Measurements from ENCODE around the gene RLBP1. TPM values are rescaled to one million over a fixed set of nuclear protein-coding genes. Genes with fewer than 3 reads are reported as not detected.
A peak's percentile ranks its signal among the peaks of the same experiment; 100 is the strongest.

Gene RLBP1
- total RNA-seq, 4 donors from 2014 or later, result not detected

DNA sequence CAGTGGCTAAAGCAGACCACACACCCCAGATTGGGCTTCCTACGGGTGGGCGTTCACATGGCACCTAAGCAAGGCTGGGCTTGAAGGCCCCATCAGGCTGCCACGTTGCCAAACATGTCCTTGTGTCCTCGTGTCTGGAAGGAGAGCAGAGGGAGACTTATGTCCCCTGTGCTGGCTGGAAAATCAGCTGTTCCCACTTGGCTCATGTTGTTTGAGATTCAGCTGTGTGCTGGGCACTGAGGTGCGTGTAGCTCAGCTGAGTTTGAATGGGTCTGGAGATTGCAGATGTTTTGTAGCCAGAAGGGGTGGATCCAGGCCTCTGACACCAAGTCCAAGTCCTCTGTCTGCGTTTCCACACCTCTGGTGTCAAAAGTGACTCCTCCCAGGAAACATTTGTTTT is 34.6 kb downstream of the RLBP1 start:
- TF ChIP-seq POLR2A (IDR thresholded peaks at IDR 0.05) (no peak), CTCF (IDR thresholded peaks at IDR 0.05) (no peak)
- peak in 1 of 3 donors; percentile 22 for DNase-seq
- no peaks in the 10 kb centered on the region for H3K27me3 ChIP-seq
- no peak overlapping the region for H3K4me3 ChIP-seq
- H3K27ac ChIP-seq, result no peak overlapping the region
- peaks cover 0 to 65% (median 0%) of the 10 kb centered on the region in 3 donors for H3K36me3 ChIP-seq
- H3K9me3 ChIP-seq, result no peaks in the 10 kb centered on the region
- H3K4me1 ChIP-seq, result no peaks in the 10 kb centered on the region

DNA sequence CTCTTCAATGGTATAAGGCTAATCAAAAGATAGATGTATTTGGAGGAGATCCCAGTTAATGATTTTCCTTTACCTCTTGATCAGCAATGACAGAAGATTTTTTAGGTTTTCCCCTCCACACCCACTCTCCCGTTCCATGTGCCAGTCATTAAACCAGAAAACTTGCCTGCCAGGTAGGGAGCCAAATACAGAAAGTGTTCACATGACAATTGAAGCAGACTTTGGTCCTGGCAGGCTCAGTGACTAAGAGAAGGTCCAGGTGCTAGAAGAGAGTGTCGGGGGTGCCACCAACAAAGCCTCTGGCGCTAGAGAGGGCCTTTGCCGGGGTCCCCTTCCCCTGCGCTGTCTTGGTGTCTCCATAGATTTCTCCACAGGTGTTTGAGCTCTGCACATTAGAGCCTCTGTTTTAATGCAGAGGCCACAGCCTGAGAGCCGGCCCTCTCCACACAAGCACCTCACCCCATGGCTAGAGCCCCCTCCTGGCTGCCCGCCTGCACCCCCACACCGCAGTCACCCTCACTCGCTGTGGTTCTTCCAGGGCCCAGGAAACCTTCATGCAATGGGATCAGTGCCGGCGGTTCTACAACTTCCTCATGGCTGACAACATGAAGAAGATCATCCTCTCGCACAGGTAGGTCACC is 36.4 kb downstream of the RLBP1 start:
- Histone ChIP-seq H3K36me3 (peaks cover 0 to 60% (median 0%) of the 10 kb centered on the region in 3 donors), H3K9me3 (no peaks in the 10 kb centered on the region), H3K27ac (no peak overlapping the region), H3K4me3 (no peak overlapping the region), H3K4me1 (no peaks in the 10 kb centered on the region), H3K27me3 (no peaks in the 10 kb centered on the region)
- peak in 1 of 3 donors; percentile 41 for DNase-seq
- no peak for TF ChIP-seq CTCF (IDR thresholded peaks at IDR 0.05)
- TF ChIP-seq POLR2A (IDR thresholded peaks at IDR 0.05), result no peak

DNA sequence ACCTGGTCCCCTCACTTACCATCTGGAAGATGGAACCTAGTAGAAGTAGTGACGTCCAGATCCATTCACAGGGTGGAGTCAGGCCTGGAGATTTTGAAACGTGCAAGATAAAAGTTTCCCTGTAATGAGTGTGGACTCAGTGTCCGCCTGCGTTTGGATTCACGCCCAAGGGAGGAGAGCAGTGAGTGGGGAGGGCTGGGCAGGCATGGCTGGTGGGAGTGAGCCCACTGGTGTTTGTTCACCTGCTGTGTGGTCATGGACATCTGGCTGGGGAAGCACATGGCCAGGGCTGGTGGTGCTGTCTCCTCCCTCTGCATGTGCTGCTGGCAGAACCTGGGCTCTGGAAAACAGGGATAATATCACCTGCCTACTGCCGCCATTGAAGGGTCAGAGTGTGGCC is 37.0 kb downstream of the RLBP1 start:
- Histone ChIP-seq H3K27ac (no peak overlapping the region), H3K4me1 (no peaks in the 10 kb centered on the region), H3K27me3 (no peaks in the 10 kb centered on the region), H3K9me3 (no peaks in the 10 kb centered on the region), H3K4me3 (no peak overlapping the region), H3K36me3 (peaks cover 0 to 60% (median 0%) of the 10 kb centered on the region in 3 donors)
- TF ChIP-seq CTCF (IDR thresholded peaks at IDR 0.05), result no peak
- no peak for TF ChIP-seq POLR2A (IDR thresholded peaks at IDR 0.05)
- peak in 1 of 3 donors; percentile 48 for DNase-seq

DNA sequence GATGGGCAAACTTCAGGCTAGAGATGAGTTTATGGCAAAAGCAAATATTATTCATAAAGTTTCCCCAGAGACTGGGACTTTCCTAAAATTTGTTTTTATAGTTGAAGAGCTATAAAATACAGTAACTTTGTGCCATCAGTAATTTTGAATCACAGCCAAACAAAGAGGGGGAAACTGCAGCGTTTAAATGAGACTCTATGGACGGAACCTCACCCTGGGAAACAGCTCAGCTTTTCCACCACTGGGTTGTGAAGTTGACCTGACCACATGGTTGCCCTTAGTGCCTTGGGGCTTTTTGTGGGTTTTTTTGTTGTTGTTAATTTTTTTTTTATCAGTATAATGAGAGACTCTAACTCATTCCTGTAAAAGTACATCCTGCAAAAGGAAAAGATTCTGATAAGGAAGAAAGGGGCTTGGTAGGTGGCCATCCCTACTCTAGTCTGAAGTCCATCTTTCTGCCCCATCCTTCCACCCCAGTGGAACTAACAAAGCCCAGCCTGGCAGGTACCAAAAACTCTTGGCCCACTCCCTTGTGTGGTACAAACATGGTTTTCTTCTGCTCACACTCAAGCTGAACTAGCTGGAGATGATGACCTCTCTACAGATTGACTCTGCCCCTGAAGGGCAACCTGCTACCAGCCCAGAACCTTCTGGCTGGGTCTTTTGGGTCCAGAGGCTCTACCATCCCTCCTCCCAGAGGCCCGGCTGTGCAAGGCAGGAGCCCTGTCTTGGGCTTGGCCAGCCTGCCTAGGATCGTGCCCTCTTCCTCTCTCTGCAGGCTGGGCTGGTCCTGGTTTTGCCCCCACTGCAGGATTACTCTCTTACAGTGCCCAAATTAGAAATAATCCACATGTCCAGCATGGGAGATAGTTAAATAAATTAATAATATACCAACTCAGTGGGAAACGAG is 41.2 kb downstream of the RLBP1 start:
- no peak for TF ChIP-seq CTCF (IDR thresholded peaks at IDR 0.05)
- TF ChIP-seq POLR2A (IDR thresholded peaks at IDR 0.05), result no peak
- no peaks in the 10 kb centered on the region for H3K9me3 ChIP-seq
- no peak overlapping the region for H3K4me3 ChIP-seq
- no peak overlapping the region for H3K27ac ChIP-seq
- DNase-seq, result no peak
- H3K27me3 ChIP-seq, result no peaks in the 10 kb centered on the region
- no peaks in the 10 kb centered on the region for H3K4me1 ChIP-seq
- H3K36me3 ChIP-seq, result peaks cover 0 to 61% (median 0%) of the 10 kb centered on the region in 3 donors

DNA sequence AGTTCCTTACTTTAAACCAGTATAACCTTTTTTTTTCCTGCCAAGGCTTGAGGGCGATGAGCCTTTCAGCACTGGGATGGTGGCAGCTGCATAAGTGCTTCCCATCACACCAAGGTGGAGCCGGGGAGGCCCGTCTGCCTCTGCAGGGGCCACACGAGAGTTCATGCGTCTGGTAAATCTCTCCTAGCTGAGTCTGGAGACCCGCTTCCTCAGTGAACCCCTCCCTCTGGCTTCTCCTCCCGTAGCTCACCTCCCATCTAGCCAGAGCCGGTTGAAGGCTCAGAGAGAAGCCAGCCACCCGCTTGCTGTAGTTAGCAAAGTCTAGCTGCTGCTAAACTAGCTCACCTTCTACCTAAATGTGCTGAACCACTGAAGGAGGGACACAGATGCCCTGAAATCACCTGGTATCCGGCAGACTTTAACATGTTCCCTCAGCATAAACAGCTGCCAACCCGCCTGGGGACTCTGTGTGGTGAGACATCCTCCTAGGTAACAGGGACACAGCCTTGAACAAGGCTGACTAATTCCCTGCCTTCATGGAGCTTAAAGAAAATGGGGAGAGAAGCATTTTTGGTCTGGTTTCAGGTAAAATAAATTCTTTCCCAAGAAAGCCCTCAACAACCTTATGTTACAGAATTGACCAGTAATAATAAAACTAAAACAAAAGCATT is 42.9 kb downstream of the RLBP1 start:
- no peaks in the 10 kb centered on the region for H3K9me3 ChIP-seq
- H3K36me3 ChIP-seq, result peaks cover 0 to 59% (median 0%) of the 10 kb centered on the region in 3 donors
- TF ChIP-seq CTCF (IDR thresholded peaks at IDR 0.05) (no peak), POLR2A (IDR thresholded peaks at IDR 0.05) (no peak)
- no peak for DNase-seq
- H3K27me3 ChIP-seq, result no peaks in the 10 kb centered on the region
- H3K27ac ChIP-seq, result no peak overlapping the region
- no peaks in the 10 kb centered on the region for H3K4me1 ChIP-seq
- no peak overlapping the region for H3K4me3 ChIP-seq

Data from Peyer's patch (tissue), 4 donors.